Activated T-helper 17 cell treated with anti-CD3 and anti-CD28 coated beads, Interleukin-2, amount 50 U/mL, for 72 hours (primary cell): ENCODE data around the gene PIK3CA. TPM values are rescaled to one million over a fixed set of nuclear protein-coding genes. Genes with fewer than 3 reads are reported as not detected.
"Not testable (repeated sequence)": the region's sequence is repeated elsewhere in the genome, so short reads cannot be mapped to it uniquely, and the experiment has no call there.

ENCODE experiments used
- ATAC-seq: fragments of 150-1000 bp; cut with Tn5 transposase; replicated peaks from 2 replicates; pipeline ENCODE4 v1.10.0; 2021; ENCODE audit warnings: mild to moderate bottlenecking, moderate library complexity
- H3K27ac Mint-ChIP-seq: one replicate; pipeline ENCODE4 v1.8.0; 2022; ENCODE audit warnings: mixed read lengths
- H3K27me3 Mint-ChIP-seq: one replicate; pipeline ENCODE4 v1.8.0; 2022; ENCODE audit warnings: mixed read lengths
- H3K36me3 Mint-ChIP-seq: one replicate; pipeline ENCODE4 v1.8.0; 2022; ENCODE audit warnings: low read depth, mild to moderate bottlenecking, mixed read lengths
- H3K4me1 Mint-ChIP-seq: one replicate; pipeline ENCODE4 v1.8.0; 2022; ENCODE audit warnings: mixed read lengths
- H3K4me3 Mint-ChIP-seq: one replicate; pipeline ENCODE4 v1.8.0; 2022; ENCODE audit warnings: mild to moderate bottlenecking, mixed read lengths
- H3K9me3 Mint-ChIP-seq: one replicate; pipeline ENCODE4 v1.8.0; 2022; ENCODE audit warnings: mixed read lengths
- total RNA-seq, 2 donors: library from RNA; stranded (reverse); gene quantifications; one replicate each; pipeline ENCODE4 v1.2.3, GENCODE V29; 2022

Gene PIK3CA
- total RNA-seq, 2 donors from 2014 or later: 11.9 to 17.8 TPM

- no peaks in the 10 kb centered on the region for H3K4me1 Mint-ChIP-seq
- H3K36me3 Mint-ChIP-seq: no peaks in the 10 kb centered on the region
- no peaks in the 10 kb centered on the region for H3K27me3 Mint-ChIP-seq
- no peak overlapping the region for H3K4me3 Mint-ChIP-seq
- no peak overlapping the region for H3K27ac Mint-ChIP-seq
- no peaks in the 10 kb centered on the region for H3K9me3 Mint-ChIP-seq
- ATAC-seq: no peak
These were observed 99.3 kb downstream of the PIK3CA start for GRCh38 chr3:179247289-179248015.

DNA sequence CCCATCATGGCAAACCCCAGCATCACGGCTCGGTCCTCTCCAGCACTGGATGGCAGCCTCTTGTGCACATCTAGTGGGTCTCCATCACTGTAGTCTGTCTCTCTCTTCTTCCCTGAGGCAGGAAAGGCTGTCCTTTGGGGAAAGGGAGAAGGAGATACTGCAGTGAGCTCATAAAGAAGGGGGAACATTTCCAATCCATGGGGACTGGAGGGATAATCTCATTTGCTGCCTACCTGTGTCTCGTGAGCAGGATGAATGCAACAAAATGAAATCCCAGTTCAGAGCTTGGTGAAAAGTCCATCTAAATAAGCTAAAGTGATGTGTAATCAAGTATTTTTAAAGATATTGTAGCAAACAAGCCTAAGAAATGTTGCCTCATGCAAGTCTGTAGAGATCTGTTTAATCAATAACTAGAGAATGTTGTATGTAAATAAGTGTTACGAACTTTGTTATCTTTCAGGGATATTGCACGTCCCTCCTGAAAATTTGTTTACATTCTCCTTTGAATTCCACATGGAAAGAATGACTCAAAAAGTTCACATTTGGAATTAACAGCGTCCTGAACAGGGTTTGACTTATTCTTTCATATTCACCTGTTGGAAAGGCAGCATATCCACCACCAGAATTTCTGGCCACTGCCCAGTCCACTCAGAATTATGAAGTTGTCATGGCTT, 102.8 kb downstream of the PIK3CA start, which contains the start of gene KCNMB3:
Gene KCNMB3, minus strand, starts transcription at position 312 of the 674 bp plus-strand sequence. Its CDS starts 124 bp downstream, at position 188.
- Mint-ChIP-seq H3K36me3 (no peaks in the 10 kb centered on the region), H3K27ac (no peak within 1 kb of the TSS), H3K4me1 (no peaks in the 10 kb centered on the region), H3K9me3 (no peaks in the 10 kb centered on the region), H3K27me3 (no peaks in the 10 kb centered on the region), H3K4me3 (no peak within 1 kb of the TSS)
- ATAC-seq: no peak

GRCh38 chr3:179256813-179257212, 108.7 kb downstream of the PIK3CA start:
- H3K9me3 Mint-ChIP-seq: peaks cover 9% of the 10 kb centered on the region
- H3K27me3 Mint-ChIP-seq: no peaks in the 10 kb centered on the region

DNA sequence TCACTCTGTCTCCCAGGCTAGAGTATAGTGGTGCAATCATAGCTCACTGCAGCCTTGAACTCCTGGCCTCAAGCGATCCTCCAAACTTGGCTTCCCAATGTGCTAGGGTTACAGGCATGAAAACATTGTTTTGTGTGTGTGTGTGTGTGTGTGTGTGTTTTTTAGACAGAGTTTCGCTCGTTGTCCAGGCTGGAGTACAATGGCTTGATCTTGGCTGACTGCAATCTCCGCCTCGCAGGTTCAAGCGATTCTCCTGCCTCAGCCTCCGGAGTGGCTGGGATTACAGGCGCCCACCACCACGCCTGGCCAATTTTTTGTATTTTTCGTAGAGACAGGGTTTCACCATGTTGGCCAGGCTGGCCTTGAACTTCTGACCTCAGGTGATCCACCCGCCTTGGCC, 109.6 kb downstream of the PIK3CA start:
- peaks cover 18% of the 10 kb centered on the region for H3K4me1 Mint-ChIP-seq
- ATAC-seq, H3K36me3 Mint-ChIP-seq, H3K27ac Mint-ChIP-seq, H3K4me3 Mint-ChIP-seq, H3K27me3 Mint-ChIP-seq, H3K9me3 Mint-ChIP-seq: not testable (repeated sequence)

More at GRCh38 chr3:179256813-179257212, 108.7 kb downstream of the PIK3CA start:
- Mint-ChIP-seq H3K27ac (no peak overlapping the region), H3K36me3 (no peaks in the 10 kb centered on the region), H3K4me3 (no peak overlapping the region), H3K4me1 (peaks cover 18% of the 10 kb centered on the region)
- no peak for ATAC-seq

GRCh38 chr3:179258820-179259219, 110.7 kb downstream of the PIK3CA start:
- ATAC-seq: no peak
- Mint-ChIP-seq H3K27ac (no peak overlapping the region), H3K4me1 (peaks cover 18% of the 10 kb centered on the region), H3K4me3 (no peak overlapping the region), H3K9me3 (peaks cover 9% of the 10 kb centered on the region), H3K36me3 (no peaks in the 10 kb centered on the region), H3K27me3 (no peaks in the 10 kb centered on the region)

DNA sequence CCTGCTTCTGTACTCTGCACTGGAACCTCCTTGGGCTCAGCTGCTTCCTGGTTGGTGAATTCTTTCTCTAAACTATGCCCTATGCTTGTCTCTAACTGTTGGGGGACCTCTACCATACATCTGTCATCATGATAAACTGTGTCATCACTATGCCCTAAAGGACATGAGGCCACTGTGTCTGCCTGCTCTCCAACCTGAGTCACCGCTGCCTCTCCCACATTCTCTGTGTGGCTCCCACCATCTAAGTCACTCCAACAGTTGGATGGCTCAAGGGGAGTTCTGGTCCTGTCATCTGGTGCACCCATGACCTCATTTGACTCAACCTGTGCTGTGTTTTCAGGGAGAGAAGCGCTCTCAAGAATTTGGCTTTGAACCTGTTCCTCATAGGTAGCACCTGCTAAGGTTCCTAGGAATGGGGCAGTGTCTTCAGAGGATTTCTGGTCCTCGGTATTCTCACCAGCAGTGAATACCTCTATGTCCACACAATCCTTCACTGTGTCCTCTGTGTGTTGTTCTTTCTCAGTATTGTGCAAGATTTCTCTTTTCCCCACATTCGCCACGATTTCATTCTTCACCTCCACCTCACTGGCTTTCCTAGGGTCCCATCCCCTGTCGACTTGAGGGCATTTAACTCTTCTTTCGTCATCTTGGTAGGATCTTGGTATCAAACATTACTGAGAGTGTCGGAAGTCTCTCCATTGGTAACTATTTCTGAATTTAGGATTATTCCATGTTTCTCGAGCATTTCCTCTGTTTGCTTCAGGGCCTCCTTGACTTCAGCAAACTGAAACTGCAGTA, 112.0 kb downstream of the PIK3CA start:
- Mint-ChIP-seq H3K4me3 (peak overlapping the region; percentile 67), H3K4me1 (peaks cover 18% of the 10 kb centered on the region)
- not testable (repeated sequence) for H3K27me3 Mint-ChIP-seq, H3K9me3 Mint-ChIP-seq, H3K27ac Mint-ChIP-seq, H3K36me3 Mint-ChIP-seq
- ATAC-seq: peak; percentile 65

GRCh38 chr3:179260949-179261765, 113.0 kb downstream of the PIK3CA start:
- Mint-ChIP-seq H3K9me3 (peaks cover 9% of the 10 kb centered on the region), H3K27ac (no peak overlapping the region), H3K4me3 (peak overlapping the region; percentile 67), H3K27me3 (no peaks in the 10 kb centered on the region), H3K36me3 (no peaks in the 10 kb centered on the region), H3K4me1 (peaks cover 18% of the 10 kb centered on the region)
- ATAC-seq: peak; percentile 89

DNA sequence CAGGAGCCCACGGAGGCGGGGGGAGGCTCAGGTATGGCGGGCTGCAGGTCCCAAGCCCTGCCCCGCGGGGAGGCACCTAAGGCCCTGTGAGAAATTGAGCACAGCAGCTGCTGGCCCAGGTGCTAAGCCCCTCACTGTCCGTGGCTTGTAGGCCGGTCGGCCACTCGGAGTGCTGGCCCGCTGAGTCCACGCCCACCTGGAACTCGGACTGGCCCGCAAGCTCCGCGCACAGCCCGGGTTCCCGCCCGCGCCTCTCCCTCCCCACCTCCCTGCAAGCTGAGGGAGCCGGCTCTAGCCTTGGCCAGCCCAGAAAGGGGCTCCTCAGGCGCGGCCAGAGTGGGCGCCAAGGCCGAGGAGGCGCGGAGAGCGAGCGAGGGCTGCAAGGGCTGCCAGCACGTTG, 115.0 kb downstream of the PIK3CA start:
- peaks cover 18% of the 10 kb centered on the region for H3K4me1 Mint-ChIP-seq
- no peak for ATAC-seq
- H3K27me3 Mint-ChIP-seq: peaks cover under 1% of the 10 kb centered on the region
- H3K9me3 Mint-ChIP-seq: peaks cover 9% of the 10 kb centered on the region
- H3K36me3 Mint-ChIP-seq: no peaks in the 10 kb centered on the region
- H3K4me3 Mint-ChIP-seq: no peak overlapping the region
- H3K27ac Mint-ChIP-seq: no peak overlapping the region

DNA sequence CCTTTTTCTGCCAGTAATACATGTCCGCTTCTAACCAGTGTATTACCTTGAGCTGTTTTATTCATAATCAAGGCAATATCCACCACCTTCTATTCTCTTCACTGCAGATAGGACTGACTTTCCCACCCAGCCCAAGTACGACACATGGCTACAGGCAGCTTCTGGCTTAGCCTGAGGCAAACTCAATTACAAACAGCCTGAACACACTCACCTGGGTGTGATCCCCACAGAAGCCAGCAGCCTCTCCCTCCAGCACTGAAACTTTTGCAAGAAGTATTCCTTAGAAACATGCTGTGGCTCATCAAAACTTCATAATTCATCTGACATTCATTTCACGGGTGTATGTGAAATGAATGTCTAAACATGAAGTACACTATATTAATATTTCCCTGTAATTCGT, 116.3 kb downstream of the PIK3CA start:
- no peak overlapping the region for H3K27ac Mint-ChIP-seq
- H3K36me3 Mint-ChIP-seq: no peaks in the 10 kb centered on the region
- H3K9me3 Mint-ChIP-seq: peaks cover 9% of the 10 kb centered on the region
- H3K4me1 Mint-ChIP-seq: peaks cover 13% of the 10 kb centered on the region
- H3K4me3 Mint-ChIP-seq: no peak overlapping the region
- ATAC-seq: no peak
- peaks cover 5% of the 10 kb centered on the region for H3K27me3 Mint-ChIP-seq

GRCh38 chr3:179265092-179265491, 116.9 kb downstream of the PIK3CA start:
- peaks cover 5% of the 10 kb centered on the region for H3K27me3 Mint-ChIP-seq
- no peak overlapping the region for H3K4me3 Mint-ChIP-seq
- no peak for ATAC-seq
- no peaks in the 10 kb centered on the region for H3K36me3 Mint-ChIP-seq
- peaks cover 4% of the 10 kb centered on the region for H3K9me3 Mint-ChIP-seq
- no peak overlapping the region for H3K27ac Mint-ChIP-seq
- peaks cover 7% of the 10 kb centered on the region for H3K4me1 Mint-ChIP-seq

- Mint-ChIP-seq H3K36me3 (no peaks in the 10 kb centered on the region), H3K4me3 (no peak overlapping the region), H3K9me3 (no peaks in the 10 kb centered on the region), H3K27me3 (peaks cover 5% of the 10 kb centered on the region), H3K4me1 (peaks cover under 1% of the 10 kb centered on the region), H3K27ac (no peak overlapping the region)
- peak; percentile 44 for ATAC-seq
These were observed 117.7 kb downstream of the PIK3CA start for GRCh38 chr3:179265875-179266274.

- no peak overlapping the region for H3K4me3 Mint-ChIP-seq
- no peak for ATAC-seq
- no peaks in the 10 kb centered on the region for H3K36me3 Mint-ChIP-seq
These were observed 118.6 kb downstream of the PIK3CA start for GRCh38 chr3:179266701-179267211.

DNA sequence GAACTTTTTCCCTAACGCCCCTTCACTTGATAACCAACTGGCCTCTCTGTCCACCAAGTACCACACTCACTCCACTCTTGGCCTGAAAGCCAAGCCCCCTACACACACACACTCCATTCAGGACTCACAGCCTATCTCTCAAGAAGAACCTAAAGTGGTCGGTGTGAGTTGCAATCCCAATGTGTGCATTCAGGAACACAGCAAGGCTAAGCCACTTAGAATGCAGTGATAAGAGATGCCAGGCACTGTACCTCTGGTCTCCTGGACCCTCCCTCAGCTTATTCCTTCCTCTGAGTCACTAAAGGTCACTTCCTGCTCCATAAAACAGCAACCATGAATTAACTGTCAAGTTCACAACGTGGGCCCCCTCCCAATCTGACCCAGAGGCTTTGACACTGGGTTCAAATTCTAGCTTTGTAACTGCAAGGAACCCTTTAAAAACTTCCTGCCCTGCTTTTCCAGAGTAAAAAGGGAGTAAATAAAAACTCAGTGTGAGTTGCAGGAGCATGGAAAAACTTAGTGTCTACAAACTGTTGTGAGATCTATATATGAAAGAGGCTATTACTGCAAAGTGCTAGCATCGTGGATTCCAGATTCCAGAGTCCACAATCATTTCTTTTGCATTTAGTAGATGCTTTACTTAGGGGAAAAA, 120.4 kb downstream of the PIK3CA start:
- no peaks in the 10 kb centered on the region for H3K4me1 Mint-ChIP-seq
- no peak for ATAC-seq
- peaks cover 5% of the 10 kb centered on the region for H3K27me3 Mint-ChIP-seq
- H3K36me3 Mint-ChIP-seq: no peaks in the 10 kb centered on the region
- H3K9me3 Mint-ChIP-seq: no peaks in the 10 kb centered on the region
- no peak overlapping the region for H3K4me3 Mint-ChIP-seq
- no peak overlapping the region for H3K27ac Mint-ChIP-seq

More at GRCh38 chr3:179266701-179267211, 118.6 kb downstream of the PIK3CA start:
- H3K27me3 Mint-ChIP-seq: peaks cover 5% of the 10 kb centered on the region
- no peaks in the 10 kb centered on the region for H3K9me3 Mint-ChIP-seq
- no peak overlapping the region for H3K27ac Mint-ChIP-seq
- no peaks in the 10 kb centered on the region for H3K4me1 Mint-ChIP-seq
